Measurements from ENCODE around the gene TRIM33.
"Not testable (repeated sequence)": the region's sequence is repeated elsewhere in the genome, so short reads cannot be mapped to it uniquely, and the experiment has no call there.

DNA sequence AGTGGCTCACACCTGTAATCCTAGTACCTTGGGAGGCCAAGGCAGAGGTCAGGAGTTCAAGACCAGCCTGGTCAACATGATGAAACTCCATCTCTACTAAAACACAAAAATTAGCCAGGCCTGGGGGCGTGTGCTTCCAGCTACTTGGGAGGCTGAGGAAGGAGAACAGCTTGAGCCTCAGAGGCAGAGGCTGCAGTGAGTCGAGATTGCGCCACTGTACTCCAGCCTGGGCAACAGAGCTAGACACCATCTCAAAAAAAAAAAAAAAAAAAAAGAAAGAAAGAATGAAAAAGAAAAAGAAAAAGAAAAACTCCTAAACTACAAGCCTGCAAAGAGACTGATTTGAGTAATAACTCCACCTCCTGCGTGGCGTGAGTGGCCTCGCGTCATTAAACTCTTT, 92.1 kb downstream of the TRIM33 start:
- TF ChIP-seq, protein P1, sequence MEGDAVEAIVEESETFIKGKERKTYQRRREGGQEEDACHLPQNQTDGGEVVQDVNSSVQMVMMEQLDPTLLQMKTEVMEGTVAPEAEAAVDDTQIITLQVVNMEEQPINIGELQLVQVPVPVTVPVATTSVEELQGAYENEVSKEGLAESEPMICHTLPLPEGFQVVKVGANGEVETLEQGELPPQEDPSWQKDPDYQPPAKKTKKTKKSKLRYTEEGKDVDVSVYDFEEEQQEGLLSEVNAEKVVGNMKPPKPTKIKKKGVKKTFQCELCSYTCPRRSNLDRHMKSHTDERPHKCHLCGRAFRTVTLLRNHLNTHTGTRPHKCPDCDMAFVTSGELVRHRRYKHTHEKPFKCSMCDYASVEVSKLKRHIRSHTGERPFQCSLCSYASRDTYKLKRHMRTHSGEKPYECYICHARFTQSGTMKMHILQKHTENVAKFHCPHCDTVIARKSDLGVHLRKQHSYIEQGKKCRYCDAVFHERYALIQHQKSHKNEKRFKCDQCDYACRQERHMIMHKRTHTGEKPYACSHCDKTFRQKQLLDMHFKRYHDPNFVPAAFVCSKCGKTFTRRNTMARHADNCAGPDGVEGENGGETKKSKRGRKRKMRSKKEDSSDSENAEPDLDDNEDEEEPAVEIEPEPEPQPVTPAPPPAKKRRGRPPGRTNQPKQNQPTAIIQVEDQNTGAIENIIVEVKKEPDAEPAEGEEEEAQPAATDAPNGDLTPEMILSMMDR (IDR thresholded peaks at IDR 0.05; ENCODE audit: low read length): not testable (repeated sequence)
- not testable (repeated sequence) for TF ChIP-seq EZH2phosphoT487 (IDR thresholded peaks at IDR 0.05; ENCODE audit: low read length); EZH2 (optimal IDR thresholded peaks at IDR 0.05; ENCODE audit: low read depth, low read length)

Data from MM.1S (cell line).